GM12873 (cell line): ENCODE results near the gene TIMM17A.

Experiments
- CTCF ChIP-seq: IDR thresholded peaks from 2 replicates; pipeline ENCODE4 v1.5.1; 2012; ENCODE audit warnings: low read depth, mild to moderate bottlenecking, moderate library complexity, low read length, control low read depth; ENCODE audit not compliant: insufficient read depth; ENCODE audit errors: missing control alignments

Gene TIMM17A

DNA sequence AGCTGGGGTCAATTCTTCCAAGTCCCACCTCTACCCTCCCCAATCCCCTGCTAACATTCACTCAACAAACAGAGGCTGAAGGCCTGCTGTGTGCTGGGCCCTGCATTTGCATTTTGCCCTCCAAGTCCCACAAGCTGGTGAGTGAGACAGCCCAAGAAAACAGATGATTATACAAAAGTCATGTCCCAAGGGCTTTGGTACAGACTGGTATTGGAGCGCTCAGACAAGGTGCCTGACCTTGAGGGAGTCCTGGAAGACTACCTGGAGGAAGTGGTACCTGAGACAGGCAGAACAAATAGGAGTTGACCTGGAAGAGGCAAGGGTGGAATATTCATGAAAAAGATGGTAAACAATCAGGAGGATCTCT, 13.2 kb upstream of the TIMM17A start:
- TF ChIP-seq CTCF = no peak

- TF ChIP-seq CTCF = no peak
Measured at GRCh38 chr1:201944002-201944401, 11.3 kb upstream of the TIMM17A start.

GRCh38 chr1:201944639-201945038, 10.7 kb upstream of the TIMM17A start:
- no peak for TF ChIP-seq CTCF

DNA sequence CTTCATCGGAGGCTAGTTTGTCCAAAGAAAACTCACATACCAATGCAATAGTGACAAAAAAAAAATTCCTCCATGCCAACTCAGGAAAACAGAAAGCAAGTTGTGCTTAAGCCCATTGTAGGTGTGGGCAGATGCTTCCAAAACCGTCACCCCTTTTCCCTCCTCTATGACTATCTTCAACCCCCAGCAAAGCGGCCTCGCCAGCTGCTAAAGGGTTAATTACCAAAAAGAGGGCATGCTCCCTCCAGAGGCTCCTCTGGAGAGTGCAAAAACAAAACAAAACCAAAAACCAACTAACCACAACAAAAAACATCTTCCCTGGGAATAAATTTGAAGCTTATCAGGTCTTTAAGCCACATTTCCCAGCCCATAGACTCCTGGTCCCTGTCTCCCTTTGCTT, 10.1 kb upstream of the TIMM17A start:
- peak; percentile 15 for TF ChIP-seq CTCF

GRCh38 chr1:201945863-201946223, 9.5 kb upstream of the TIMM17A start:
- no peak for TF ChIP-seq CTCF

DNA sequence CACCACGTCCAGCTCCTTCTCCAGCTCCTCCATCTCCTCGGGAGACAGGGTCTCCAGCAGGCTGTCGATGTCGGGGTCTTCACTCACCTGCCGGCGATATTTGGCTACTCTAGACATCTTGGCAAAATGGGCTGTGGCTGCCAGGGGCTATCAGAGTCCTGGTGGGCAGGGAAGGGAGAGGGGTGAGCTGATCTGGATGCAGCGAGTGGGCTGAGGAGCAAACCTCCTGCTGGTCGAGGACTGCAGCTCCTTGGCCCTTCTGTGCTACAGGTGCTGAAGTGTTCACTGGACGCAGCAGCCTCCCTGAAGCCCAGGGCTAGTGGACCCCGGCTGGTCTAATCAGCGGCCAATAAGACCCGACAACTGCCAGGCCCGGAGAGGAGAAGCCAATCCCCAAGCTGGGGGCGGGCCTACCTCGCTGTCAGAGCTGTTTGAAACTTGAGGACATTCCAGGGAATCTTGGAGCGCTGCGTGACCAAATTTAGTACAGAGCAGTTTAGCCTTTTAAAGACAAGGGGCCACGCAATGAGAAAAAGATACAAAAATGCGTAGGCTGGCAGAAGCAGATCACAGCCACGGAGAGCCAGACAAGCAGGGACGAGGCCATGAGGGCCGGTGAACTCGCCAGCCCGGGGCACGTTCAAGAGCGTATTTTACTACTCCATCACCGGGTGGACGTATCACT, 8.9 kb upstream of the TIMM17A start, which contains the start of gene LMOD1:
LMOD1 (minus strand) TSS at position 325 of the 685 bp plus-strand sequence; CDS start at position 117, 208 bp downstream.
- no peak for TF ChIP-seq CTCF

DNA sequence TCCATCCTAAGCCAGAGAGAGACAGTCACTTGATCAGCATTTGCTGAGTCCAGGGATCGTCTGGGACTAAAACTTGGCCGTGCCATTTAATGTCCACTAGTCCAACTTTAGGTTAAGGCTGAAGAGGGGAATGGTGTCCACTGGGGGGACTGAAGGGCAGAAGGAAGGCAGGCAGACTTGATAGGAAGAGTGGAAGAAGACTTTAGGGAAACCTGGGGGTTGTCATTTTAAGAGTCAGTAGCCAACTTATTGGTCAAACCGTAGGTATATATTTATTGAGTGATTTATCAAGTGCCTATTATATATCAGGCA, 7.7 kb upstream of the TIMM17A start:
- no peak for TF ChIP-seq CTCF

DNA sequence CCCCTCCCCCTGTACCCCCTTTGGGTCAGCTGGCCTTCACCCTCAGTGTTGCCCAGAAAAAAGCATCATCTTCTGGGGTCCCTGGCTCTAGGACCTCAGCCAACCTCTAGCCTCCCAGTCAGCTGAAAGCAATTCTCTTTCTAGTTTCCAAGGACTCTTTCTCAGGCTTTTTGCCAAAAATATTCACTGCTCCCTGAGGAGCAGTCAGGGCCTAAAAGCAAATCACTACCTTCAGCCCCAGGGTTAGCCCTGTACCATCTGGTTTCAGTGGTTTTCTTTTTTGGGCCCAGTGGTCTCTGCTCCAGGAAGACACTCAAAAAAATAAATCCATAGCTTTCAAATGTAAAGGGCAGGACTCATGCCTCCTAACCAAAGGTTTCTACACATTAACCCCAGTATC, 5.8 kb upstream of the TIMM17A start:
- TF ChIP-seq CTCF = no peak
